ENCODE data around the gene DOHH. TPM values are rescaled to one million over a fixed set of nuclear protein-coding genes. Genes with fewer than 3 reads are reported as not detected.

Gene DOHH
- total and polyA plus RNA-seq, 4 donors: 7.8 to 21.5 (median 19.3) TPM

GRCh38 chr19:3539756-3540118 is 39.3 kb upstream of the DOHH start:
- no peak overlapping the region for H3K9ac ChIP-seq (ENCODE audit: insufficient read depth in 1 of 2, low read length in 2 of 2)
- H3K27ac ChIP-seq (ENCODE audit: low read depth in 1 of 2, low read length in 1 of 2): no peak overlapping the region
- peaks cover 0 to 48% (median 5%) of the 10 kb centered on the region in 4 donors for H3K36me3 ChIP-seq (ENCODE audit: control insufficient read depth in 4 of 4, insufficient read depth in 4 of 4, low read length in 4 of 4)
- TF ChIP-seq, protein P1, sequence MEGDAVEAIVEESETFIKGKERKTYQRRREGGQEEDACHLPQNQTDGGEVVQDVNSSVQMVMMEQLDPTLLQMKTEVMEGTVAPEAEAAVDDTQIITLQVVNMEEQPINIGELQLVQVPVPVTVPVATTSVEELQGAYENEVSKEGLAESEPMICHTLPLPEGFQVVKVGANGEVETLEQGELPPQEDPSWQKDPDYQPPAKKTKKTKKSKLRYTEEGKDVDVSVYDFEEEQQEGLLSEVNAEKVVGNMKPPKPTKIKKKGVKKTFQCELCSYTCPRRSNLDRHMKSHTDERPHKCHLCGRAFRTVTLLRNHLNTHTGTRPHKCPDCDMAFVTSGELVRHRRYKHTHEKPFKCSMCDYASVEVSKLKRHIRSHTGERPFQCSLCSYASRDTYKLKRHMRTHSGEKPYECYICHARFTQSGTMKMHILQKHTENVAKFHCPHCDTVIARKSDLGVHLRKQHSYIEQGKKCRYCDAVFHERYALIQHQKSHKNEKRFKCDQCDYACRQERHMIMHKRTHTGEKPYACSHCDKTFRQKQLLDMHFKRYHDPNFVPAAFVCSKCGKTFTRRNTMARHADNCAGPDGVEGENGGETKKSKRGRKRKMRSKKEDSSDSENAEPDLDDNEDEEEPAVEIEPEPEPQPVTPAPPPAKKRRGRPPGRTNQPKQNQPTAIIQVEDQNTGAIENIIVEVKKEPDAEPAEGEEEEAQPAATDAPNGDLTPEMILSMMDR (IDR thresholded peaks at IDR 0.05; ENCODE audit: control extremely low read depth, extremely low read depth): no peak
- H3K27me3 ChIP-seq (ENCODE audit: control insufficient read depth in 3 of 3, insufficient read depth in 3 of 3, low read length in 2 of 3): no peaks in the 10 kb centered on the region
- no peak overlapping the region for H3K4me3 ChIP-seq
- H3K4me1 ChIP-seq (ENCODE audit: control insufficient read depth in 5 of 5, insufficient read depth in 5 of 5, low read length in 5 of 5): peaks cover 0 to 11% (median 0%) of the 10 kb centered on the region in 5 donors
- 97 to 100% methylated on average over 1 of the region's 1 CpG for WGBS, 2 donors
- no peaks in the 10 kb centered on the region for H3K9me3 ChIP-seq (ENCODE audit: control insufficient read depth in 4 of 4, insufficient read depth in 3 of 4, low read length in 3 of 4)
- ATAC-seq (ENCODE audit: insufficient read depth, low FRiP score): no peak
- DNase-seq: no peak

DNA sequence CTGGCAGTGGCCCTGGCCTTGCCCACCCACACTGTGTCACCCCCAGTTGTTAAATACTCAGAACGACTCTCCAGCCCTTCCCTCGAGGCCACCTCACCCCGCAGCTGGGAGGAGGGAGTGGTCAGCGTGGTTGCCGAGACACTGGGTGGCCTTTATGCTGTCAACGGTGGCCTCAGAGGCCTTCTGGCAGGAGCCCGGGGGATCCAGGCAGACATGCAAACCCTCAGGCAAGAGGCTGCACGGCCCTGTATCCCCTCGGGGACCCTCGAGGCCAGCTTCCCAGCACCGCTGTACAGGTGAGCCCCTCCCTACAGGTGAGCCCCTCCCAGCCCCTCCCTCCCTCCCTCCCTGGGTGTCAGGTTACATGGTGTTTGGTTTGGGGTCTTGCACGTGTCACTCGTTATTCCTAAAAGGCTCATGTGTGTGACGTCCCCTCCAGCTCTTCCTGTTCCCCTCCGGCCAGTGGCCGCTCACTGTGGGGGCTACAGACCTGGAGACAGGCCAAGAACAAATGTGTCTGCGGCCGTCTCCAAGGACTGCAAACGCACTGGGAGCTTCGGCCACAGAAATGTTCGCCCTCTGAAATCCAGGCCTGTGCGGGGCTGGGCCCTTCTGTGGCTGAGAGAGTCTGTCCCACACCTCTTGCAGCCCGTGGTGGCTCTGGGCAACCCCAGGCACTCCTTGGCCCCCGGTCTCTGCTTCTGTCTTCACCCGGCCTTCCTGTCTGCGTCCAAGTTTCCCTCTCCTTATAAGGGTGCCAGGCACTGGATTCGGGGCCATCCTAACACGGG is 38.7 kb upstream of the DOHH start, which contains the start of gene TEKTIP1:
Gene TEKTIP1, plus strand, starts transcription at position 210 of the 791 bp plus-strand sequence. Its CDS starts 4 bp downstream, at position 214.
- WGBS, 2 donors: 70 to 77% methylated on average over 25 to 28 of the region's 28 CpGs
- DNase-seq (peak; percentile 41 to 57 (median 46)), ATAC-seq (ENCODE audit: insufficient read depth, low FRiP score) (no peak)
- Histone ChIP-seq H3K9me3 (ENCODE audit: control insufficient read depth in 4 of 4, insufficient read depth in 3 of 4, low read length in 3 of 4) (no peaks in the 10 kb centered on the region), H3K4me1 (ENCODE audit: control insufficient read depth in 5 of 5, insufficient read depth in 5 of 5, low read length in 5 of 5) (peaks cover 0 to 11% (median 0%) of the 10 kb centered on the region in 5 donors), H3K4me3 (no peak within 1 kb of the TSS), H3K36me3 (ENCODE audit: control insufficient read depth in 4 of 4, insufficient read depth in 4 of 4, low read length in 4 of 4) (peaks cover 0 to 48% (median 6%) of the 10 kb centered on the region in 4 donors), H3K27ac (ENCODE audit: low read depth in 1 of 2, low read length in 1 of 2) (no peak within 1 kb of the TSS), H3K27me3 (ENCODE audit: control insufficient read depth in 3 of 3, insufficient read depth in 3 of 3, low read length in 2 of 3) (no peaks in the 10 kb centered on the region), H3K9ac (ENCODE audit: insufficient read depth in 1 of 2, low read length in 2 of 2) (no peak within 1 kb of the TSS)
- TF ChIP-seq, protein P1 (IDR thresholded peaks at IDR 0.05; ENCODE audit: control extremely low read depth, extremely low read depth): no peak

DNA sequence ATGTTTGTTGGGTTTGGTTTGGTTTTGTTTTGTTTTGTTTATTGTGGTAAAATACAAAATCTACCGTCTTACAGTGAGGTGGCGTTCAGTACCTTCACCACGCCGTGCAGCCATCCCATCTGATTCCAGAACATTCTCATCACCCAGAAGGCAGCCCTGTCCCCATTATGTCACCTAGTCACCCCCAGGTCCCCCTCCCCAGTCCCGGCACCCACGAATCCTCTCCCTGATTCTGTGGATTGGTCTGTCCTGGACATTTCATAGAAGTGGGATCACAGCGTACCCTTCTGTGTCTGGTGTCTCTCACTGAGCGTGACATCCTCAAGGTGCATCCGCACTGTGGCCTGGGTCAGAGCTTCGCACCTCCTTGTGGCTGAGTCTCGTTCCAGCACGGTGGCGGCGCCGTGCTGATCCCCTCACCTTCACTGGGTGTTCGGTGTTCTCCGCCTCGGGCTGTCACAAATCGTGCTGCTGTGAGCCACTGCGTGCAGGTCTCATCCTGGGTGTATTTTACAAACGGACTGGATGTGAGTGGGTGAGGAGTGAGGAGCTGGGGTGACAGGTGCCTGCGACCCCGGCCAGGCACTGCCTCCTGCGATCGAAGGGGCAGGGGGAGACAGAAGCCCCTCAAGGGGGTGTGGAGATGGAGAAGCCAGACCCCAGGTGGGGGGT is 37.9 kb upstream of the DOHH start:
- peaks cover 0 to 49% (median 8%) of the 10 kb centered on the region in 4 donors for H3K36me3 ChIP-seq (ENCODE audit: control insufficient read depth in 4 of 4, insufficient read depth in 4 of 4, low read length in 4 of 4)
- no peak overlapping the region for H3K9ac ChIP-seq (ENCODE audit: insufficient read depth in 1 of 2, low read length in 2 of 2)
- ATAC-seq (ENCODE audit: insufficient read depth, low FRiP score) (no peak), DNase-seq (no peak)
- H3K27ac ChIP-seq (ENCODE audit: low read depth in 1 of 2, low read length in 1 of 2): no peak overlapping the region
- 81 to 90% methylated on average over 25 of the region's 25 CpGs for WGBS, 2 donors
- H3K4me3 ChIP-seq: no peak overlapping the region
- H3K9me3 ChIP-seq (ENCODE audit: control insufficient read depth in 4 of 4, insufficient read depth in 3 of 4, low read length in 3 of 4): no peaks in the 10 kb centered on the region
- TF ChIP-seq, protein P1 (IDR thresholded peaks at IDR 0.05; ENCODE audit: control extremely low read depth, extremely low read depth): no peak
- H3K27me3 ChIP-seq (ENCODE audit: control insufficient read depth in 3 of 3, insufficient read depth in 3 of 3, low read length in 2 of 3): no peaks in the 10 kb centered on the region
- H3K4me1 ChIP-seq (ENCODE audit: control insufficient read depth in 5 of 5, insufficient read depth in 5 of 5, low read length in 5 of 5): peaks cover 0 to 11% (median 0%) of the 10 kb centered on the region in 5 donors
